Ovary (tissue), 9 donors: ENCODE results near the gene CNN3. TPM values are rescaled to one million over a fixed set of nuclear protein-coding genes. Genes with fewer than 3 reads are reported as not detected.
A peak's percentile ranks its signal among the peaks of the same experiment; 100 is the strongest.

Experiments
- DNase-seq, 5 donors: peaks; one replicate each; pipeline ENCODE4 v3.0.0-alpha.2; 2019 to 2020
- H3K27ac ChIP-seq, 2 donors: fragments of 200-600 bp; one replicate each; pipeline versions ENCODE4 v1.5.1 to v1.8.0; 2019 to 2022
- H3K27me3 ChIP-seq: fragments of 200-600 bp; one replicate; pipeline ENCODE4 v1.8.0; 2022
- H3K36me3 ChIP-seq: fragments of 200-600 bp; sonication (generic); one replicate; pipeline ENCODE4 v1.5.1; 2019
- H3K4me1 ChIP-seq: one replicate; pipeline ENCODE4 v1.8.1; 2013; ENCODE audit warnings: mild to moderate bottlenecking, moderate library complexity; ENCODE audit not compliant: insufficient read depth
- H3K4me3 ChIP-seq: fragments of 200-600 bp; sonication (generic); one replicate; pipeline ENCODE4 v1.5.1; 2017
- H3K9me3 ChIP-seq, 2 donors: fragments of 200-600 bp in 1 of 2; sonication (generic) in 1 of 2; one replicate each; pipeline versions ENCODE4 v1.5.1 to v1.8.1; 2013 to 2019; ENCODE audit warnings: mild to moderate bottlenecking in 1 of 2, moderate library complexity in 1 of 2
- CTCF ChIP-seq, 3 donors: fragments of 450-650 bp in 2 of 3; fragments of 200-600 bp in 1 of 3; IDR thresholded peaks; one replicate each; pipeline versions ENCODE4 v1.5.1 to v1.8.0; 2016 to 2022; ENCODE audit warnings: antibody characterized with exemption in 3 of 3, mild to moderate bottlenecking in 1 of 3
- EP300 ChIP-seq: sonication (generic); formaldehyde crosslinking; IDR thresholded peaks from one replicate; pipeline ENCODE4 v1.6.1; 2017; ENCODE audit warnings: antibody characterized with exemption
- POLR2A ChIP-seq: fragments of 450-650 bp; IDR thresholded peaks from one replicate; pipeline ENCODE4 v1.6.1; 2017; ENCODE audit warnings: antibody characterized with exemption, mild to moderate bottlenecking, moderate library complexity
- WGBS, 3 donors: extraction: QIAGEN DNeasy Blood & Tissue Kit in 1 of 3; methylation state at CpG; one replicate each; pipeline versions ENCODE4 v1.1.5 to v1.1.7; 2013 to 2017; 5-methylcytosine and 5-hydroxymethylcytosine counted together
- intact Hi-C, 4 donors: fragments of 100-400 bp; cut with DNase I; formaldehyde crosslinking; loops; one replicate each; pipeline versions ENCODE4 v1.11.0 to v1.15.1; 2022 to 2023
- polyA plus RNA-seq, 2 donors: library from polyadenylated mRNA; stranded (reverse); fragments of 200-250 nt in 1 of 2; fragments of 350-450 nt in 1 of 2; fragmentation: Illumina TruSeq in 1 of 2; extraction: RNeasy Lipid Tissue Mini Kit (QIAGEN cat#74804) in 1 of 2; gene quantifications; one replicate each; pipeline ENCODE4 v1.2.3, GENCODE V29; 2013 to 2014
- total RNA-seq, 7 donors: library from RNA; depleted of rRNA in 2 of 7; stranded (reverse); fragments of >200 nt in 2 of 7; fragmentation: NEBNext Ultra II Directional in 3 of 7; extraction: Animal tissue kit (Norgen Biotek cat#: 25700) in 3 of 7; gene quantifications; one replicate each; pipeline versions ENCODE4 v1.1.0 to v1.2.4, GENCODE V29; 2016 to 2023
- donor health status: DM: no; HTN: no; CAD: no; lungs with moderate emphysema.
- donor health status: DM: no; HTN: no; CAD: no.
- donor health status: Bipolar disorder and iron deficiency.
- donor health status: DM: yes; HTN: yes; CAD: no.
- donor health status: DM: no; HTN: no; CAD: no.
- donor health status: DM: yes; HTN: yes; CAD: no.

Gene CNN3
- total and polyA plus RNA-seq, 9 donors: 145 to 374 (median 272) TPM

- peaks cover 19% of the 10 kb centered on the region for H3K4me1 ChIP-seq
- TF ChIP-seq EP300: peak; percentile 16
- peak; percentile 17 for TF ChIP-seq POLR2A
- TF ChIP-seq CTCF (IDR thresholded peaks at IDR 0.05): peak; percentile 17 to 72 (median 66)
- intact Hi-C loops: loop anchor here (2.0 to 10.0 kb wide), 8 partner anchors 62 to 118 kb away; no protein-coding TSS in a partner anchor
- H3K27me3 ChIP-seq: no peaks in the 10 kb centered on the region
- H3K9me3 ChIP-seq: no peaks in the 10 kb centered on the region
- peak overlapping the region; percentile 57 for H3K4me3 ChIP-seq
- peak overlapping the region; percentile 99 for H3K27ac ChIP-seq
- peak; percentile 73 to 86 (median 80) for DNase-seq
- H3K36me3 ChIP-seq: no peaks in the 10 kb centered on the region
- WGBS, 3 donors: 0 to 1% (median 1%) methylated on average over 55 to 78 of the region's 78 CpGs
Observed at GRCh38 chr1:94926126-94926914, 590 bp downstream of the CNN3 start.

- Histone ChIP-seq H3K36me3 (no peaks in the 10 kb centered on the region), H3K9me3 (no peaks in the 10 kb centered on the region), H3K4me1 (peaks cover 22% of the 10 kb centered on the region), H3K27me3 (no peaks in the 10 kb centered on the region), H3K4me3 (peak overlapping the region; percentile 57), H3K27ac (peak overlapping the region; percentile 99)
- DNase-seq: peak; percentile 80 to 85 (median 84)
- TF ChIP-seq CTCF (IDR thresholded peaks at IDR 0.05) (no peak), POLR2A (peak; percentile 50)
- 0 to 1% (median 1%) methylated on average over 23 of the region's 23 CpGs for WGBS, 3 donors
- intact Hi-C loops: loop anchor here (2.0 to 10.0 kb wide), 8 partner anchors 61 to 119 kb away; no protein-coding TSS in a partner anchor
Observed at GRCh38 chr1:94925561-94926125, 1.3 kb downstream of the CNN3 start.

- DNase-seq: no peak
- intact Hi-C loops: loop anchor here (5.0 to 10.0 kb wide), 5 partner anchors 73 to 120 kb away; no protein-coding TSS in a partner anchor
- no peaks in the 10 kb centered on the region for H3K9me3 ChIP-seq
- peaks cover 25% of the 10 kb centered on the region for H3K4me1 ChIP-seq
- TF ChIP-seq EP300 (no peak), POLR2A (no peak), CTCF (IDR thresholded peaks at IDR 0.05) (no peak)
- no peaks in the 10 kb centered on the region for H3K36me3 ChIP-seq
- no peaks in the 10 kb centered on the region for H3K27me3 ChIP-seq
- H3K4me3 ChIP-seq: peak overlapping the region; percentile 57
- 0% methylated on average over 2 of the region's 2 CpGs for WGBS, 3 donors
- H3K27ac ChIP-seq: peak overlapping the region; percentile 99
Observed at GRCh38 chr1:94925004-94925403, 1.9 kb downstream of the CNN3 start.

GRCh38 chr1:94922761-94923331 is 4.1 kb downstream of the CNN3 start:
- no peaks in the 10 kb centered on the region for H3K36me3 ChIP-seq
- H3K4me1 ChIP-seq: peaks cover 34% of the 10 kb centered on the region
- no peaks in the 10 kb centered on the region for H3K27me3 ChIP-seq
- H3K27ac ChIP-seq: no peak overlapping the region
- TF ChIP-seq CTCF (IDR thresholded peaks at IDR 0.05) (no peak), EP300 (no peak), POLR2A (no peak)
- H3K4me3 ChIP-seq: peak overlapping the region; percentile 17
- WGBS, 3 donors: 35 to 46% (median 43%) methylated on average over 8 of the region's 8 CpGs
- no peak for DNase-seq
- H3K9me3 ChIP-seq: no peaks in the 10 kb centered on the region
- intact Hi-C loops: loop anchor here in 3 of 4 donors (10.0 kb wide), 2 partner anchors 102 to 122 kb away; no protein-coding TSS in a partner anchor
